GM12892 (cell line): Measurements from ENCODE around the gene C11orf87.

ENCODE experiments used
- POLR2A ChIP-seq: IDR thresholded peaks from 2 replicates; pipeline ENCODE4 v1.6.1; 2011; ENCODE audit warnings: low read depth, low read length, control low read depth
- POLR2AphosphoS5 ChIP-seq: IDR thresholded peaks from 2 replicates; pipeline ENCODE4 v1.6.1; 2011; ENCODE audit warnings: low read depth, low read length, control low read depth
- TAF1 ChIP-seq: IDR thresholded peaks from 2 replicates; pipeline ENCODE4 v1.6.1; 2011; ENCODE audit warnings: low read depth, mild to moderate bottlenecking, control low read depth, low read length, borderline replicate concordance

DNA sequence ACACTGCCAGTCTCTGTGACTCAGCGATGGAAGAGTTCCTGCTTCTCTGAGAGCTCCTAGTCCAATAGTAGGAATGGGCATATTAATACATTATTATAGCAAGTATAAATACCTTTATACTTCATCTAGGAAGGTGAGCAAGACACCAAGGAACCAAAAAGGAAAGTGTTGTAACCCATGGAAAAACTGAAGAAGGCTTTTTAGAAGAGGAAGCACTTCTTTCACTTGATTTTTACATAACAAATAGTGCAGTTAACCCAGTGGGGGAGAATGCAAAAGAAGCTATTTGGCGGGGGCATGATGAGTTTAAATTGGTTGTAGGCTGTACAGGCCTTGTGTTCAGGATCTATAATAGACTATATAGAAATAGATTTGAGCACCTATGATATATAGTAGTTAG lies 31.2 kb upstream of the C11orf87 start:
- TF ChIP-seq POLR2AphosphoS5 (no peak), POLR2A (no peak), TAF1 (no peak)
